H1 (cell line): ENCODE data around the gene CAMKMT. TPM values are rescaled to one million over a fixed set of nuclear protein-coding genes. Genes with fewer than 3 reads are reported as not detected.

ENCODE experiments used
- CTCF ChIA-PET: fragments of 300-600 bp; sonication (Branson Sonifier 250); formaldehyde crosslinking; loops from one replicate; lab custom pipeline; 2021; ENCODE audit not compliant: partially characterized antibody; lab: Charles Lee
- POLR2A ChIA-PET: fragments of 300-600 bp; sonication (Branson Sonifier 250); formaldehyde crosslinking; loops from one replicate; lab custom pipeline; 2021; ENCODE audit warnings: inconsistent platforms; ENCODE audit not compliant: partially characterized antibody; lab: Charles Lee
- DNase-seq, 2 experiments: peaks; one replicate each; pipeline versions ENCODE4 v3.0.0 to v3.0.0-alpha.2; 2010 to 2022; ENCODE audit warnings: low spot score in 2 of 2, low read depth in 1 of 2, mixed read lengths in 1 of 2
- FAIRE-seq: peaks from 2 replicates; lab custom pipeline; 2011; peaks lifted over from hg19 to GRCh38; lab: Jason Lieb, UNC
- H2AFZ ChIP-seq: 2 replicates; pipeline ENCODE4 v1.8.1; 2012; ENCODE audit warnings: low read length, inconsistent platforms
- H2AK5ac ChIP-seq: 2 replicates; pipeline ENCODE4 v1.6.1; 2013; ENCODE audit warnings: low read depth, low read length
- H2BK120ac ChIP-seq: replicated peaks from 2 replicates; pipeline ENCODE3; 2013; ENCODE audit warnings: low read depth, low read length, inconsistent platforms
- H2BK12ac ChIP-seq: 2 replicates; pipeline ENCODE4 v1.6.1; 2013; ENCODE audit warnings: low read depth, low read length
- H2BK15ac ChIP-seq: 2 replicates; pipeline ENCODE4 v1.6.1; 2013; ENCODE audit warnings: low read length
- H2BK20ac ChIP-seq: 2 replicates; pipeline ENCODE4 v1.6.1; 2013; ENCODE audit warnings: low read length
- H2BK5ac ChIP-seq: 2 replicates; pipeline ENCODE4 v1.6.1; 2013; ENCODE audit warnings: low read depth, low read length
- H3K14ac ChIP-seq: 2 replicates; pipeline ENCODE4 v1.6.1; 2013; ENCODE audit warnings: inconsistent platforms; ENCODE audit not compliant: insufficient read length
- H3K18ac ChIP-seq: 2 replicates; pipeline ENCODE4 v1.6.1; 2013; ENCODE audit warnings: low read length; ENCODE audit errors: extremely low read depth
- H3K23ac ChIP-seq: 2 replicates; pipeline ENCODE4 v1.6.1; 2013; ENCODE audit warnings: inconsistent platforms; ENCODE audit not compliant: insufficient read length
- H3K23me2 ChIP-seq: 2 replicates; pipeline ENCODE4 v1.6.1; 2013; ENCODE audit warnings: low read depth, low read length
- H3K27ac ChIP-seq: 2 replicates; pipeline ENCODE4 v1.6.1; 2011; ENCODE audit warnings: low read depth, low read length, inconsistent platforms
- H3K27me3 ChIP-seq, 4 experiments: replicated peaks in 1 of 4; 1 replicate in 1 of 4; 2 replicates in 3 of 4; pipeline versions ENCODE4 v1.6.1 to v1.8.1; 2011 to 2013; ENCODE audit warnings: low read length in 3 of 4, mild to moderate bottlenecking in 3 of 4, inconsistent platforms in 2 of 4, mixed read lengths in 2 of 4, moderate library complexity in 1 of 4; ENCODE audit not compliant: control insufficient read depth in 3 of 4, insufficient read depth in 3 of 4; ENCODE audit errors: extremely low read depth in 1 of 4
- H3K36me3 ChIP-seq, 4 experiments: 2 replicates each; pipeline versions ENCODE4 v1.6.1 to v1.8.1; 2011 to 2013; ENCODE audit warnings: mild to moderate bottlenecking in 4 of 4, low read length in 3 of 4, moderate library complexity in 2 of 4, control low read depth in 1 of 4, inconsistent platforms in 1 of 4; ENCODE audit not compliant: insufficient read depth in 4 of 4, control insufficient read depth in 2 of 4
- H3K4ac ChIP-seq: replicated peaks from 2 replicates; pipeline ENCODE3; 2013; ENCODE audit warnings: low read length, low read depth, mixed read lengths, inconsistent platforms; ENCODE audit not compliant: insufficient read length
- H3K4me1 ChIP-seq, 4 experiments: replicated peaks in 1 of 4; 1 replicate in 1 of 4; 2 replicates in 3 of 4; pipeline versions ENCODE4 v1.6.1 to v1.8.1; 2011 to 2013; ENCODE audit warnings: low read length in 3 of 4, inconsistent platforms in 2 of 4, mixed read lengths in 1 of 4; ENCODE audit not compliant: insufficient read depth in 4 of 4, control insufficient read depth in 3 of 4
- H3K4me2 ChIP-seq, 2 experiments: 2 replicates each; pipeline versions ENCODE4 v1.6.1 to v1.8.1; 2011 to 2013; ENCODE audit warnings: low read depth in 2 of 2, low read length in 2 of 2, control low read depth in 1 of 2, inconsistent platforms in 1 of 2, mild to moderate bottlenecking in 1 of 2; ENCODE audit not compliant: insufficient read depth in 1 of 2
- H3K4me3 ChIP-seq, 4 experiments: fragments of 200-600, 300-600 bp in 1 of 4; sonication (generic), shearing (Covaris generic), sonication (Bioruptor Twin) in 1 of 4; 2 replicates each; pipeline versions ENCODE4 v1.5.1 to v1.8.1; 2011 to 2016; ENCODE audit warnings: low read length in 4 of 4, low read depth in 3 of 4, control low read depth in 2 of 4, inconsistent platforms in 2 of 4, mild to moderate bottlenecking in 2 of 4, mixed read lengths in 1 of 4, moderate library complexity in 1 of 4; ENCODE audit not compliant: insufficient read depth in 2 of 4; ENCODE audit errors: extremely low read depth in 1 of 4
- H3K56ac ChIP-seq: replicated peaks from 2 replicates; pipeline ENCODE3; 2013; ENCODE audit warnings: low read depth, mild to moderate bottlenecking, mixed read lengths, low read length, inconsistent platforms; ENCODE audit not compliant: insufficient read length
- H3K79me1 ChIP-seq: 2 replicates; pipeline ENCODE4 v1.6.1; 2013; ENCODE audit warnings: low read depth, low read length, control low read depth
- H3K79me2 ChIP-seq, 2 experiments: 2 replicates each; pipeline versions ENCODE4 v1.6.1 to v1.8.1; 2012 to 2013; ENCODE audit warnings: low read length in 2 of 2, mild to moderate bottlenecking in 2 of 2, inconsistent platforms in 1 of 2; ENCODE audit not compliant: insufficient read depth in 2 of 2, control insufficient read depth in 1 of 2
- H3K9ac ChIP-seq, 4 experiments: replicated peaks in 1 of 4; 1 replicate in 1 of 4; 2 replicates in 3 of 4; pipeline versions ENCODE4 v1.6.1 to v1.8.1; 2011 to 2013; ENCODE audit warnings: low read depth in 3 of 4, low read length in 3 of 4, control low read depth in 2 of 4, mild to moderate bottlenecking in 2 of 4, moderate library complexity in 2 of 4, inconsistent platforms in 1 of 4; ENCODE audit errors: extremely low read depth in 1 of 4
- H3K9me3 ChIP-seq, 2 experiments: 2 replicates each; pipeline versions ENCODE4 v1.6.1 to v1.8.1; 2012 to 2013; ENCODE audit warnings: mild to moderate bottlenecking in 2 of 2, moderate library complexity in 2 of 2, control low read depth in 1 of 2, inconsistent platforms in 1 of 2, low read depth in 1 of 2, low read length in 1 of 2, mixed read lengths in 1 of 2; ENCODE audit not compliant: insufficient read depth in 2 of 2
- H4K20me1 ChIP-seq, 2 experiments: replicated peaks in 1 of 2; 2 replicates each; pipeline versions ENCODE3 to v1.8.1; 2011 to 2013; ENCODE audit warnings: inconsistent platforms in 2 of 2, low read length in 2 of 2, mild to moderate bottlenecking in 1 of 2; ENCODE audit not compliant: insufficient read depth in 2 of 2, control insufficient read depth in 1 of 2
- H4K5ac ChIP-seq: 2 replicates; pipeline ENCODE4 v1.6.1; 2013; ENCODE audit warnings: low read length, low read depth, mixed read lengths, inconsistent platforms; ENCODE audit not compliant: insufficient read length
- H4K8ac ChIP-seq: 2 replicates; pipeline ENCODE4 v1.8.0; 2013; ENCODE audit warnings: mild to moderate bottlenecking, moderate library complexity, low read length, inconsistent platforms; ENCODE audit not compliant: insufficient read depth; ENCODE audit errors: extremely low read depth
- H4K91ac ChIP-seq: replicated peaks from 2 replicates; pipeline ENCODE3; 2013; ENCODE audit warnings: low read length, mixed read lengths, inconsistent platforms; ENCODE audit not compliant: insufficient read length
- CBX8 ChIP-seq: fragments of 300-800, 300-1000 bp; sonication (generic); IDR thresholded peaks from 2 replicates; pipeline ENCODE4 v1.7.1; 2016; ENCODE audit warnings: low read depth, low read length, borderline replicate concordance
- CHD2 ChIP-seq: IDR thresholded peaks from 2 replicates; pipeline ENCODE4 v1.6.1; 2012; ENCODE audit warnings: low read length, improper control_type of control experiment
- HDAC6 ChIP-seq: IDR thresholded peaks from one replicate; pipeline ENCODE4 v1.7.1; 2012; ENCODE audit warnings: low read depth, mild to moderate bottlenecking, inconsistent platforms, low read length, moderate library complexity
- KDM1A ChIP-seq: fragments of 200-600, 300-600 bp; sonication (generic); IDR thresholded peaks from 2 replicates; pipeline ENCODE4 v1.7.1; 2016; ENCODE audit warnings: mild to moderate bottlenecking, low read length, borderline replicate concordance
- KDM4A ChIP-seq: IDR thresholded peaks from one replicate; pipeline ENCODE4 v1.7.1; 2012; ENCODE audit warnings: low read depth, mild to moderate bottlenecking, moderate library complexity, low read length, inconsistent platforms; ENCODE audit not compliant: severe bottlenecking
- MAFK ChIP-seq: IDR thresholded peaks from 2 replicates; pipeline ENCODE4 v1.6.1; 2012; ENCODE audit warnings: low read depth, mild to moderate bottlenecking, improper control_type of control experiment, low read length
- POLR2A ChIP-seq, 2 experiments: IDR thresholded peaks; 1 replicate in 1 of 2; 2 replicates in 1 of 2; pipeline ENCODE4 v1.6.1; 2011; ENCODE audit warnings: low read depth in 2 of 2, low read length in 2 of 2, mild to moderate bottlenecking in 2 of 2; ENCODE audit errors: control extremely low read depth in 1 of 2
- SP2 ChIP-seq: IDR thresholded peaks from 2 replicates; pipeline ENCODE4 v1.6.1; 2012; ENCODE audit warnings: mild to moderate bottlenecking, low read length, inconsistent platforms
- TEAD4 ChIP-seq: IDR thresholded peaks from 2 replicates; pipeline ENCODE4 v1.6.1; 2012; ENCODE audit warnings: low read depth, low read length, inconsistent platforms, mixed read lengths
- WGBS, 2 experiments: shearing (Covaris generic) in 1 of 2; methylation state at CpG; one replicate each; pipeline versions ENCODE4 v1.1.6 to v1.1.7; 2013 to 2015; ENCODE audit warnings: low lambda C conversion rate in 2 of 2, mixed read lengths in 2 of 2, inconsistent platforms in 1 of 2, low coverage in 1 of 2, missing lambda C conversion rate in 1 of 2; ENCODE audit not compliant: insufficient replicate concordance in 2 of 2, insufficient coverage in 1 of 2, insufficient read length in 1 of 2; ENCODE audit errors: extremely low coverage in 1 of 2, missing lambda C conversion rate in 1 of 2; 5-methylcytosine and 5-hydroxymethylcytosine counted together
- polyA plus RNA-seq, 7 experiments: library from polyadenylated mRNA; depleted of rRNA in 3 of 7; stranded (reverse) in 5 of 7; unstranded in 2 of 7; fragments of >200 nt in 5 of 7; fragments of 200-250 nt in 2 of 7; gene quantifications; 1 replicate in 5 of 7; 2 replicates in 1 of 7; 4 replicates in 1 of 7; pipeline versions ENCODE4 v1.2.1 to v1.2.3, GENCODE V29; 2011 to 2013; ENCODE audit warnings: missing spikeins in 2 of 7, mixed read lengths in 2 of 7
- total RNA-seq: library from RNA; stranded (reverse); fragmentation: NEBNext Ultra II Directional; extraction: Animal tissue kit (Norgen Biotek cat#: 25700); gene quantifications from 2 replicates; pipeline ENCODE4 v1.2.1, GENCODE V29; 2021

Gene CAMKMT
- total and polyA plus RNA-seq, 2 of the 8 experiments (the other 6 are each of a cell fraction or from before 2014, with no cell fraction given): 14.7 to 22.4 TPM

- FAIRE-seq: no peak
- Histone ChIP-seq H4K8ac (no peak overlapping the region), H2AFZ (no peak overlapping the region), H4K5ac (no peak overlapping the region), H3K27ac (no peak overlapping the region), H3K9ac (no peak overlapping the region), H2BK5ac (no peak overlapping the region), H2AK5ac (no peak overlapping the region), H3K4me1 (peaks cover 0 to 3% (median 1%) of the 10 kb centered on the region in 4 experiments; a peak in 1 of 7 replicates), H3K18ac (no peak overlapping the region), H4K20me1 (no peaks in the 10 kb centered on the region), H3K4me3 (no peak overlapping the region), H2BK12ac (no peak overlapping the region), H3K56ac (no peak overlapping the region), H4K91ac (no peak overlapping the region), H2BK15ac (no peak overlapping the region), H3K27me3 (no peaks in the 10 kb centered on the region), H3K14ac (no peak overlapping the region), H3K36me3 (peaks cover 0 to 43% (median 24%) of the 10 kb centered on the region in 4 experiments; a peak in 7 of 8 replicates), H3K79me2 (no peaks in the 10 kb centered on the region), H3K9me3 (no peaks in the 10 kb centered on the region), H3K23ac (no peak overlapping the region), H2BK20ac (no peak overlapping the region), H2BK120ac (no peak overlapping the region), H3K4ac (no peak overlapping the region), H3K79me1 (no peaks in the 10 kb centered on the region), H3K4me2 (no peak overlapping the region), H3K23me2 (no peaks in the 10 kb centered on the region)
- WGBS, 2 experiments: 85% methylated on average over 4 of the region's 4 CpGs; no CpG with 5 or more reads in 1 of the 2 experiments
- TF ChIP-seq CBX8: no peak
- no peak for TF ChIP-seq HDAC6
- no peak for TF ChIP-seq CHD2
- TF ChIP-seq TEAD4: no peak
- no peak for TF ChIP-seq KDM4A
- no peak for TF ChIP-seq KDM1A
- no peak for TF ChIP-seq POLR2A (IDR thresholded peaks at IDR 0.05; ENCODE audit: control extremely low read depth in 1 of 2, low read depth in 2 of 2, low read length in 2 of 2)
- TF ChIP-seq MAFK: no peak
- TF ChIP-seq SP2: no peak
- ChIA-PET CTCF (interaction anchor here (1.3 kb wide), 1 partner anchor 14 kb away, joined by 4 read pairs; no protein-coding TSS in a partner anchor), POLR2A (no interaction called here)
- no peak for DNase-seq
Observed at GRCh38 chr2:44325897-44326296, 35.9 kb upstream of the CAMKMT start.
